GM18861 (cell line): ENCODE measurements around the gene LIMCH1.

Source experiments
- ATAC-seq: cut with Tn5 transposase; IDR thresholded peaks from one replicate; pipeline ENCODE4 v1.9.1; 2021; ENCODE audit not compliant: unreplicated experiment

Gene LIMCH1

GRCh38 chr4:41749631-41750039 lies 211.7 kb downstream of the LIMCH1 start:
- ATAC-seq = no peak
